IMR-90 (cell line): ENCODE data around the gene HTR2A. TPM values are rescaled to one million over a fixed set of nuclear protein-coding genes. Genes with fewer than 3 reads are reported as not detected.

Experiments
- ATAC-seq: fragments of 200-7000 bp; cut with Tn5 transposase; 2 replicates; pipeline ENCODE4 v1.9.1; 2020; ENCODE audit warnings: low read depth, mild to moderate bottlenecking, moderate library complexity
- BruUV-seq: library from RNA; stranded (reverse); fragments of 400-500 nt; replicated peaks from 2 replicates; lab custom pipeline; 2021; lab: Mats Ljungman, UMichigan
- CTCF ChIA-PET: fragments of 300-600 bp; formaldehyde crosslinking; extraction: SDS; loops from one replicate; lab custom pipeline; 2021; ENCODE audit warnings: antibody characterized with exemption; lab: Yijun Ruan, JAX
- POLR2A ChIA-PET: fragments of 300-600 bp; sonication (Branson Sonifier 250); formaldehyde crosslinking; loops from one replicate; lab custom pipeline; 2022; ENCODE audit warnings: antibody characterized with exemption; ENCODE audit not compliant: unreplicated experiment; lab: Charles Lee
- DNase-seq: peaks from one replicate; pipeline ENCODE4 v3.0.0; 2013
- H2AFZ ChIP-seq: replicated peaks from 2 replicates; pipeline ENCODE3; 2013; ENCODE audit warnings: low read length, mild to moderate bottlenecking; ENCODE audit not compliant: poor library complexity
- H2AK5ac ChIP-seq: 2 replicates; pipeline ENCODE4 v1.6.1; 2013; ENCODE audit warnings: low read depth, low read length, inconsistent platforms
- H2AK9ac ChIP-seq: replicated peaks from 2 replicates; pipeline ENCODE3; 2013; ENCODE audit warnings: mild to moderate bottlenecking, low read depth, low read length, moderate library complexity; ENCODE audit not compliant: poor library complexity
- H2BK120ac ChIP-seq: 2 replicates; pipeline ENCODE4 v1.6.1; 2013; ENCODE audit warnings: low read depth, low read length, inconsistent platforms
- H2BK15ac ChIP-seq: 3 replicates; pipeline ENCODE4 v1.6.1; 2013; ENCODE audit warnings: low read depth, low read length, inconsistent platforms
- H2BK20ac ChIP-seq: 2 replicates; pipeline ENCODE4 v1.6.1; 2013; ENCODE audit warnings: low read depth, mild to moderate bottlenecking, inconsistent platforms, low read length, moderate library complexity
- H2BK5ac ChIP-seq: 2 replicates; pipeline ENCODE4 v1.6.1; 2013; ENCODE audit warnings: mild to moderate bottlenecking, low read depth, low read length, inconsistent platforms; ENCODE audit not compliant: poor library complexity, severe bottlenecking
- H3K14ac ChIP-seq: replicated peaks from 2 replicates; pipeline ENCODE4 v1.6.1; 2013; ENCODE audit warnings: low read depth, low read length, inconsistent platforms
- H3K18ac ChIP-seq: 2 replicates; pipeline ENCODE4 v1.6.1; 2013; ENCODE audit warnings: low read depth, low read length, control low read depth
- H3K23ac ChIP-seq: 2 replicates; pipeline ENCODE4 v1.6.1; 2013; ENCODE audit warnings: low read depth, low read length, inconsistent platforms
- H3K27ac ChIP-seq: 2 replicates; pipeline ENCODE4 v1.5.1; 2013; ENCODE audit warnings: mild to moderate bottlenecking, control low read depth, low read length; ENCODE audit not compliant: insufficient read depth
- H3K27me3 ChIP-seq: 2 replicates; pipeline ENCODE4 v1.6.1; 2013; ENCODE audit warnings: low read length; ENCODE audit not compliant: control insufficient read depth, insufficient read depth
- H3K36me3 ChIP-seq: 2 replicates; pipeline ENCODE4 v1.6.1; 2013; ENCODE audit warnings: low read length, mixed read lengths; ENCODE audit not compliant: control insufficient read depth, insufficient read depth
- H3K4ac ChIP-seq: 2 replicates; pipeline ENCODE4 v1.6.1; 2013; ENCODE audit warnings: low read depth, low read length, inconsistent platforms
- H3K4me1 ChIP-seq: 2 replicates; pipeline ENCODE4 v1.6.1; 2013; ENCODE audit warnings: low read length, mixed read lengths; ENCODE audit not compliant: control insufficient read depth, insufficient read depth
- H3K4me2 ChIP-seq: 2 replicates; pipeline ENCODE4 v1.6.1; 2013; ENCODE audit warnings: low read depth, mild to moderate bottlenecking, control low read depth, low read length, moderate library complexity
- H3K4me3 ChIP-seq: 2 replicates; pipeline ENCODE4 v1.5.1; 2013; ENCODE audit warnings: low read depth, mild to moderate bottlenecking, control low read depth, low read length, moderate library complexity; ENCODE audit not compliant: insufficient read depth
- H3K56ac ChIP-seq: 2 replicates; pipeline ENCODE4 v1.6.1; 2013; ENCODE audit warnings: low read length, inconsistent platforms; ENCODE audit not compliant: insufficient read depth; ENCODE audit errors: extremely low read depth
- H3K79me1 ChIP-seq, 2 experiments: 2 replicates each; pipeline ENCODE4 v1.6.1; 2013; ENCODE audit warnings: low read length in 2 of 2, inconsistent platforms in 1 of 2, low read depth in 1 of 2
- H3K9ac ChIP-seq: 2 replicates; pipeline ENCODE4 v1.6.1; 2013; ENCODE audit warnings: low read depth, low read length, control low read depth
- H3K9me1 ChIP-seq: 2 replicates; pipeline ENCODE4 v1.6.1; 2013; ENCODE audit warnings: low read length, inconsistent platforms; ENCODE audit not compliant: insufficient read depth
- H3K9me3 ChIP-seq: 2 replicates; pipeline ENCODE4 v1.6.1; 2013; ENCODE audit warnings: low read length; ENCODE audit not compliant: control insufficient read depth, insufficient read depth
- H4K20me1 ChIP-seq: 2 replicates; pipeline ENCODE4 v1.6.1; 2013; ENCODE audit warnings: low read length, inconsistent platforms; ENCODE audit not compliant: insufficient read depth
- H4K5ac ChIP-seq: 2 replicates; pipeline ENCODE4 v1.6.1; 2013; ENCODE audit warnings: mild to moderate bottlenecking, low read depth, low read length, control low read depth
- H4K8ac ChIP-seq, 2 experiments: 2 replicates each; pipeline ENCODE4 v1.6.1; 2013; ENCODE audit warnings: low read depth in 2 of 2, low read length in 2 of 2, control low read depth in 1 of 2, inconsistent platforms in 1 of 2
- H4K91ac ChIP-seq: 2 replicates; pipeline ENCODE4 v1.6.1; 2013; ENCODE audit warnings: low read depth, low read length, inconsistent platforms; ENCODE audit not compliant: insufficient read depth
- CEBPB ChIP-seq: IDR thresholded peaks from 2 replicates; pipeline ENCODE4 v1.6.1; 2012; ENCODE audit warnings: low read depth, low read length, improper control_type of control experiment
- CTCF ChIP-seq: conservative IDR thresholded peaks from 2 replicates; pipeline ENCODE4 v1.5.1; 2012; ENCODE audit warnings: mild to moderate bottlenecking, low read depth, low read length, improper control_type of control experiment
- MXI1 ChIP-seq: IDR thresholded peaks from 2 replicates; pipeline ENCODE4 v1.6.1; 2012; ENCODE audit warnings: low read depth, mild to moderate bottlenecking, low read length, moderate library complexity, borderline replicate concordance
- RAD21 ChIP-seq: IDR thresholded peaks from 2 replicates; pipeline ENCODE4 v1.6.1; 2012; ENCODE audit warnings: low read length, improper control_type of control experiment
- SMC3 ChIP-seq: fragments of 150-350 bp; IDR thresholded peaks from 2 replicates; pipeline ENCODE4 v1.6.1; 2016; ENCODE audit warnings: low read depth, mild to moderate bottlenecking, antibody characterized with exemption, low read length, moderate library complexity
- dilution Hi-C: fragments of 300-500 bp; cut with HindIII; formaldehyde crosslinking; loops from one replicate; pipeline ENCODE4 v1.14.3; 2018; ENCODE audit warnings: low sequenced_read_pairs; ENCODE audit not compliant: unreplicated experiment
- in situ Hi-C: fragments of 300-500 bp; cut with MboI; formaldehyde crosslinking; loops from 3 replicates; pipeline ENCODE4 v1.14.3; 2019; ENCODE audit warnings: low sequenced_read_pairs, inconsistent platforms, mixed read lengths
- intact Hi-C: fragments of 100-400 bp; cut with micrococcal nuclease; formaldehyde crosslinking; loops from 2 replicates; pipeline ENCODE4 v1.10.0; 2022
- polyA plus RNA-seq, 3 experiments: library from polyadenylated mRNA; depleted of rRNA; stranded (reverse); fragments of >200 nt; gene quantifications; 2 replicates each; pipeline ENCODE4 v1.2.3, GENCODE V29; 2012; ENCODE audit warnings: low replicate concordance in 1 of 3
- total RNA-seq: library from RNA; depleted of rRNA; stranded (reverse); fragments of >200 nt; gene quantifications from 2 replicates; pipeline ENCODE4 v1.2.3, GENCODE V29; 2012

The HTR2A gene
- total and polyA plus RNA-seq, 2 of the 4 experiments (the other 2 are of a cell fraction) = 0.02 TPM; not detected in 1

- no TSS peak for BruUV-seq
- H3K23ac ChIP-seq = no peak overlapping the region
- H3K9me1 ChIP-seq = no peaks in the 10 kb centered on the region
- no peak overlapping the region for H4K91ac ChIP-seq
- no peak overlapping the region; the same call in 1 of the 2 replicates for H3K14ac ChIP-seq
- POLR2A ChIA-PET = no interaction called here
- H2BK120ac ChIP-seq = no peak overlapping the region
- H4K5ac ChIP-seq = no peak overlapping the region
- H3K27ac ChIP-seq = no peak overlapping the region
- no peak overlapping the region for H2BK5ac ChIP-seq
- intact Hi-C loops (loop anchor here (1.0 to 10.0 kb wide), 4 partner anchors 62 to 882 kb away; no protein-coding TSS in a partner anchor), in situ Hi-C loops (no loop called here), dilution Hi-C loops (no loop called here)
- no peak; the same call in 1 of the 2 replicates for ATAC-seq
- no peak for DNase-seq
- H3K79me1 ChIP-seq = no peaks in the 10 kb centered on the region
- no peak overlapping the region for H3K4ac ChIP-seq
- no peaks in the 10 kb centered on the region for H3K36me3 ChIP-seq
- peaks cover 20% of the 10 kb centered on the region for H3K27me3 ChIP-seq
- no peak overlapping the region for H3K18ac ChIP-seq
- no peak for TF ChIP-seq CTCF
- TF ChIP-seq RAD21 = no peak
- no peak for TF ChIP-seq MXI1
- no peak for TF ChIP-seq SMC3
- no peak for TF ChIP-seq CEBPB
- no peak overlapping the region for H2BK20ac ChIP-seq
- H3K9ac ChIP-seq = no peak overlapping the region
- peak overlapping the region; percentile 63 for H3K4me3 ChIP-seq
- H3K4me1 ChIP-seq = no peaks in the 10 kb centered on the region
- CTCF ChIA-PET = interaction anchor here (0.6 to 1.4 kb wide), 12 partner anchors 8 to 1010 kb away, joined by 3 to 8 read pairs (median 3); no protein-coding TSS in a partner anchor
- peak overlapping the region; percentile 5 for H3K56ac ChIP-seq
- H2AFZ ChIP-seq = peak overlapping the region; percentile 95
- no peak overlapping the region for H2AK9ac ChIP-seq
- no peaks in the 10 kb centered on the region for H4K20me1 ChIP-seq
- no peak overlapping the region for H2BK15ac ChIP-seq
- H4K8ac ChIP-seq = no peak overlapping the region; a peak in 1 of 4 replicates
- peak overlapping the region; percentile 89 for H3K4me2 ChIP-seq
- no peak overlapping the region for H2AK5ac ChIP-seq
- H3K9me3 ChIP-seq = no peaks in the 10 kb centered on the region
Measured at GRCh38 chr13:46894568-46894967, 2.3 kb downstream of the HTR2A start.
